Measurements from ENCODE around the gene HES3.
"Not testable (repeated sequence)": the region's sequence is repeated elsewhere in the genome, so short reads cannot be mapped to it uniquely, and the experiment has no call there.

The HES3 gene

DNA sequence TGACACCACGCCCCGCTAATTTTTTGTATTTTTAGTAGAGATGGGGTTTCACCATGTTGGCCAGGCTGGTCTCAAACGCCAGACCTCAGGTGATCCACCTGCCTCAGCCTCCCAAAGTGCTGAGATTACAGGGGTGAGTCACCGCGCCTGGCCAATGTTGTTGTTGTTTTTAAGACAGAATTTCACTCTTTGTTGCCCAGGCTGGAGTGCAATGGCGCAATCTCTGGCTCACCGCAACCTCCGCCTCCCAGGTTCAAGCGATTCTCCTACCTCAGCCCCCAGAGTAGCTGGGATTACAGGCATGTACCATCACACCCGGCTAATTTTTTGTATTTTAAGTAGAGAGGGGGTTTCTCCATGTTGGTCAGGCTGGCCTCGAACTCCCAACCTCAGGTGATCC lies 24.3 kb upstream of the HES3 start:
- DNase-seq, result not testable (repeated sequence)

DNA sequence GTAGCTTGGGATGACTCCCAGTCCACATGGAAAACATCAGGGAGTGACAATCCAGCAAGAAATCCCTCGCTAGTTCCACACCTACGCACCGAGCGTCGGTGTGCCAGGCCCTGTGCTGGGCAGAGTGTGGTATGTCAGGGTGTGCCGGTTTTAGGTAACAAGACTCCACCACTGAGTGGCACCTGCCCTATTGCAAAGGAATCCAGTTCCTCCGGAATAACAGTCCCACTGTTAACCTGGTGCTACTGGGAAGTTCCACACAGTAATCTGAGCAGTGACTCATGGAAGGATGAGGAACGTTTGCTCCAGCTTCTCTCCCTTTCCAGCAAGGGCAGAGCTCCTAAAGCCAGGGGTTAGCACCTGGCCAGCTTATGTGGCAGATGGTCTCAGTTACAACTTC lies 23.7 kb upstream of the HES3 start:
- no peak for DNase-seq

DNA sequence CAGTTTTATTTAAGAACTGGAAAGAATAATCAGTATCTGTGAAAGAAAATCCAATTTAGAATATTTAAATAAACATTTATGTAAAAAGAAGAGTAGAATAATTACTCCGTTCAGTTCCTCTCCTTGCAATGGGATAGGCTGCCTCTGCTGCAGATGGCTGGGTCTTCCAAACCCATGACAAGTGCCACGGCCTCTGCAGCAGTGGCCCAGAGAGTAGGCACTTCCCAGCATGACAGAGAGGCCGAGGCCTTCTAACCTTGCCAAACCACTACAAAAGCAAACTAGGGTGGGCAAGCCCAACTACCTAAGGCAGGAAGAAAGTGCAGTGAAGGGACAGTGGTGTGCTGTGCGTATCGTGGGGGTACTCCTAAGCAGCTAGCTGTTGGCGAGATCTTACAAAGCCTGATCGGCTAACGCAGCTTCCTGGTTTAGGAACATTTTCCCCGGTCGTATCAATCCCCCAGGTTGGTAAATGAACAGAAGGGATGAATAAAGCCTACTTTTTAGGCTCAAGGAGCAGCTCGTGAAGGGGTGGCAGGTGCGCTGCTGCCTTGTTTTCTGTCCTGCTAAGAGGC lies 22.7 kb upstream of the HES3 start:
- no peak for DNase-seq

DNA sequence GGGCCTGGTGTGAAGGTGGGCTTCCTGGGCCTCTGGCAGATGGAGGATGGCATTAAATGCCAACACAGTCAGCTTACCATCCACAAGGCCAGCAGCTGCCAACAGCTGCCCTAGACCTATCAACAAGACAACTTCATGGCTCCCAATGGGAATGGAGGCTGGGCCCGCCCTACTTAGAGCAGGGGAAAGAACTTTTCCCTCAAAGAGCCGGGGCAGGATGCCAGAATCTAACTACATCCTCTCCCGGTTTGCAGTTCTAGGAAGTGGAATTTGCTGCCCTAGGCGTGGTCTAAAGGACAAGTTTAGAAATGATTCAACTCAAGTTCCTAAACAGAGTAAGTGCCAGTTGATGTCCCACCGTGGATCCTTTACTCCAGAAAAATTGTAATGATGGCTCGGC lies 21.3 kb upstream of the HES3 start:
- DNase-seq, result no peak

DNA sequence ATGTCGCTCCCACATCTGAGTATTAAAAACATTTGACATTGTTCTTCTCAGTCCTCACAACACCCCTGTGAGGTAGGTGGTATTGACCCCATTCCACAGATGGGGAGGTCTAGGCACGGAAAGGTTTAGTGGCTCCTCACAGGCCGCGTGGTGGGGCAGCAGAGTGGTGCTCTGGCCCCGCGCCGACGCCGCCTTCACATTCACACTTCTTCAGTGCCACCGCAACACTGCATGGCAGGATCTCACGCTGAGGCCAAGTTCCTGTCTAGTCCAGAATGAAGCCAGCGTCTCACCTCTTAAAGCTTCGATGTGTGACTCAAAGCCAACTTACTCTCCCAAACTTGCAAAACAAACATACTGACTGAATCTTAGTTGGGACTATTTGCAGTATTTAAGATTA lies 20.4 kb upstream of the HES3 start:
- no peak for DNase-seq

DNA sequence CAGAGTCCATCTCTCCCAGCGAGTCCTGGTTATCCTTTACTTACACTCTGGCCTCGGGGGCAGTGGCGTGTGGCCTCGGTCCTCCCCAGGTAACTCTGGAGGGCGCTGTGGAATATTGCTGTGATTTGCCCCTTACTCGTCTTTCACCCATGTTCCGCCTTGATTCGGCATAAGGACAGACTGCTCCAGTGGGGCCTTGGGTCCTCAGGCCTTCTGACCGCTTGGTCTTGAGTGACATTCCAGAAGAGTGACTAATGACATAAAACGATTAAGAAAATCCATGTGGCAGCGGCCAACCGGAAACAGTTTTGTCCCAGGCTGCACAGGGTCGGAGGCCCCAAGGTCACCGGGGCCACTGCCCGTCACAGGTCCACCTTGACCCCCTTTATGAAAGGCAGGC lies 19.3 kb upstream of the HES3 start:
- no peak for DNase-seq

DNA sequence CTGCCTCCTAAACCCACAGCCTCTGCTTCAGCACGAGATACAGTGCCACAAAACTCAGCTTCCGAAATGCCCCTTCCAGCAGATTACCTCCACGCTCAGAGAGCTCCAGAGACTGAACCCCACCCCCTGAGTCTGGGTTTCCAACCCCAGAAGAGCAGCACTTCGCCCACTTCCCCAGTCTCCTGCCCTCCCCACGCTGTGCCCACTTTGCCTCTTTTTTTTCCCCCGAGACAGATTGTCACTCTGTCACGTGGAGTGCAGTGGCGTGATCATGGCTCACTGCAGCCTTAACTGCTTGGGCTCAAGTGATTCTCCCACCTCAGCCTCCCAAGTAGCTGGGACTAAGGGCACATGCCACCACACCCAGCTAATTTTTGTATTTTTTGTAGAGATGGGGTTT lies 18.3 kb upstream of the HES3 start:
- DNase-seq, result no peak

DNA sequence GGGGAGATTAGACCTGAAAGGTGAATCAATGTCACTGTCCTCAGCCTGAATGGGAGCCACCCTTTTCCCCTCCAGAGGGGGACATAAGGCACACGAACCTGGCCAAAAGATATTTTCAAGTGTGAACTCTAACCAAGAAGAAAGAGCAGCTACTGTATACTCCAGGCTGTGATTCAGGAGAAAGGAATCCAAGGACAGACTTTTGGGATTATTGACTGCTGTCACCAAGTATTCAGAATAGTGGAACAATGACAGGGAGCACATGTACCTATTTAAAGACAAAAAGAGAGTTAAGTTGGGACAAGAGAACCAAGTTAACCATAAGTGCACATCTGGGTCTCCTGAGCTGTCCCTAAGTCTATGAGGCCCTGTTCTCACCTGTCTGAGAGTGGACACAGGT lies 10.6 kb upstream of the HES3 start:
- DNase-seq, result no peak

DNA sequence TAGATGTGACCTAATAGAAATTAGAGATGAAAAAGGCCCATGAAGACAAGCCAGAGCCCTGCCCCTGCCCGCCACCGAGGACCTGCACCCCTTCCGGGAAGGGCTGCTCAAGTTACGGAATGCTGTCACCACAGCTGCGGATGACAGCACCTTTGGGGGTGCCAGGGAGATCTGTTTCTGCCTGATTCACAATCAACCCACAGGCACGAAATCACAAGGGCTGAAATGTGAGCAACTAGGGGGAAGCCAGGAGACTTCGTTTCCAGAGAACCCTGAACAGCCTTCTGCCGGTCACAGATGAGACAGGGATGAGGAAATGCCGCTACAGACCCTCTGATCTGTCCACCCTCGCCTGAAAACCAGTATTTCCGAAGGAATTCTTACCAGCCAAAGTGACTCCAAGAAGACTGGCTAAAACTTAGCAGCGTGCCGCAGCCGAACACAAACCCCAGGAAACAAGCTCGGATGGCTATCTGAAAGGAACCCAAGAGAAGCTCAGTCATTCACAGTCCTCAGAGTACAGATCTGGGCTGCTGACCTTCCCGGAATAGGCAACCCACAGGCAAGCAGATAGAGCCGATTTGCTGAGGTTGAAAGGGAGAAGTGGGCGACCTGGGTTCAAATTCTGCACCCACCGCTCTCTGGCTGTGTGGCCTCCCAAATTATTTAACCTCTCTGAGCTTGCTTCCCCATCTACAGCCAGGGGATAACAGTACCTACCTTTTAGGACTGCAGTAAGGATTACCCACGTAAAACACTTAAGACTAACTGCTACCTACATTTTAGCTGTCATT lies 9.3 kb upstream of the HES3 start:
- DNase-seq, result no peak

DNA sequence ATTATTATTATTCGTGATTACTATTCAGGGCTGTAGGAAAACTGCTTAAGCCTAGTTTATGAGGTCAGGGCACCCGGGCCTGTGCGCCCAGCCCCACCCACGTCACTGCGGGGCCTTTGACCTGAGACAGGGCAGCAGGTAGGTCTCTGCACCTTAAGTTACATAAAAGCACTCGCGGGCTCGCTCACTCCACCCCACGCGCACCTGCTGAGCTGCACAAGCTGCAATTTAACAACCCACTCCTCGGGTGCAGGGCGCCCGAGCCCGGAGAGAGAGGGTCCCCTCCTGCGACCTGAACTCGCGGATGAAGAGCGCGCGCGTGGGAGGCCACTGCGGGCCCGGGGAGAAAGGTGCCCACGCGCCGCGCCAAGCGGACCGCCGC lies 8.7 kb upstream of the HES3 start:
- DNase-seq, result no peak

DNA sequence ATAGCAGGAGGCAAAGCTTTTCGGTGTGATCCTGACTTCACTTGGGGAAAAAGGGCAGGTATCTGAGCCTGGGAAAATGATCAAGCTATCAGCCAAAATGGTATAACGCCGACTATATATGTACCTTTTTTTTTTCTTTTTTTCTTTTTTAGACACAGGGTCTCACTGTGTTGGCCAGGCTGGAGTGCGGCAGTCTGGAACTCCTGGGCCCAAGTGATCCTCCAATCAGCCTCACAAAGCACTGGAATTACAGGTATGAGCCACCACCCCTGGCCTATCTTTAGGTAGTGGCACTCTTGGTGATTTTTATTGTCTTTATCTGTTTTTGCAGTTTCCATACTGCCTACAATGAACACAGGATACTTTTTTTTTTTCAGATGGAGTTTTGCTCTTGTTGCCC lies 6.9 kb upstream of the HES3 start:
- DNase-seq, result no peak

DNA sequence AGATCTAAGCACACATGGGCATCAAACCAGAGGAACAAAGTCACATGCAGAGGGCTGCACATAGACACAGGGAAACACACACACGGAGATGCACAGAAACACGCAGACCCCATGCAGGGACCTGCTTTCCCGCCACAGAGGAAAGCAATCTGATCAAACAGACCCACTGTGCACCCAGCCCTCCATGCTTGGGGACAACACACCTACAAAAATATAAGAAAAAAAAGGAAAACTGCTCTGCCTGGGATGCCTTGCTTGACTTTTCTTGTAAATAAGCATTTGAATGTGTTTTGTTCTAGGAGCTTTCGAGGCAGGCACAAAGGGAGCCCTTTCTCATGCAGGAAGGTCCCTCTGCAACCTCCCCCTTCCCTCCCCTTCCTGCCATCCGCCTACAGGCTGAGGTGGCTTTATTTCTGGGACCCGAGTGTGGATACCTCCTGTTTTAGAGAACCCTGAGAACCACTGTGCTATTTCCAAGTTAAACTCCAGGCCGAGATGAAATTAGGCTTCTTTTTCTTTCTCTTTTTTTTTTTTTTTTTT lies 4.7 kb upstream of the HES3 start:
- DNase-seq, result no peak

DNA sequence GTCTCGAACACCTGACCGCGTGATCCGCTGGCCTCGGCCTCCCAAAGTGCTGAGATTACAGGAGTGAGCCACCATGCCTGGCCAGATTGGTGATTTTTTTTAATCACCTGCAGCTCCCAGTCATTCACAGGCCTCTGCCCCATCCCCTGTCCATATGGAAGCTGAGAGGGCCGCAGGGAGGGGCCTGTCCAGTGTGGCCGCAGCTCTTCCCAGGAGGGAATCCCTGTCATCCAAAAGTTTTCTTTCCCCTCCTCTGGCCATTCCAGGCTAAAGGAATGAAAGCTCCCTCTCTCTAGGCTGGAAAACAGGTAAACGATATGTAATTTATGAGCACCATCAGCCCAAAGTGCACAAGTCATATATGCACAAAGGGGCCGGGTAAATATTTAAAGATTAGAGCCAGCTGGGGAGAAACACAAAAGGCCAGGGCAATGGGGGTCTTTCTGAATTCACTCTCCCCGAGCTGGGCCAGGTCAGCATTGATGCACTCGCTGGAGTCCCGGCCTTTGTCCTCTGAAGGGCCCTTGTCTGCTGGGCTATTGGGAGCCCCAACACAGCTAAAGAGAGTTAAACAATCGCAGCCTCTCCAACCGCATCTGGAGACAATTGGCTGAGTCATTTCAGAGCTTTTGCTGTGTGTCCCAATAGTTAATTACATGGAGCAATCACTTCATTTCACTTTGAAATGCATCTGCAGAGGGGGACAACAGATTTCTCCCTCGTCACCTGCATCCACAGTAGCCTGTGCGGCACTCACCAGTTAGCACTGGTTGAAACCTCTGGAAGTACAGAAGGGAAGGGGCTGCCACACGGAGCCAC lies 3.8 kb upstream of the HES3 start:
- DNase-seq, result no peak

DNA sequence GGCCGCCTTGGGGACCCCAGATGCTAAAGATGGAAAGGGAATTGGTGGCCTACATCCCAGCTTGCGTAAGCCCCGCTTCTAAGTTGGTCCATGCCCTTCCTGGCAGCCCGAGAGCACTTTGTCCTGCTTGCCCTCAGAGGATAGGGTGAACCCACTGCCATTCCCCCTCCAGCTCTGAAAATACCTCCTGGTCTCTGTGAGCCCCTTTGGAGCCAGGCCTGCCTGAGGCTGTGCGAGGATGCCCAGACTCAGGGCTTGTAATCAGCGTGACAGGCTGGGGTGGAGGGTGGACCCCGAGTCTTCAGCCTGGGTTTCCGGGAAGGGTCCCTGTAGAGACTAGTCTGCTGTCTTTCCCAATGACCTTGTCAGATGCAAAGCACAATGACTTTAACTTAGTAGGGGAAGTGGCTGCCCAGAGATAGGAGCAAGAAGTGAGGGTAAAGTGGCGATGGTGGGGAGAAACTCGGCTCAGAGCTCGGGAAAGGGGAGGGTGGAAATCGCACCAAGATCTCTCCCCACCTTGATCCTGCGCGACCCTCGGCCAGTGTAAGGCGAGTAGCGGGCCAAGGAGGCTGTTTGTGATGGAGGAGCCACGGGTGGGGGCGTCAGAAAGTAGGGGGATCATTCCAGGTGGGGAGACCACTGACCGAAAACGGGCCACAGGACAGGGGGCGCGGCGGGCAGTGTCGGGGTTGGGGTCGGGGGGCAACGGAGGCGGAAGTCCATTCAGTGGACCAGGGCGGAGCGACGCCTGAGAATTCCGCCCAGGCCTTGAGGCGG lies 2.7 kb upstream of the HES3 start:
- no peak for DNase-seq

DNA sequence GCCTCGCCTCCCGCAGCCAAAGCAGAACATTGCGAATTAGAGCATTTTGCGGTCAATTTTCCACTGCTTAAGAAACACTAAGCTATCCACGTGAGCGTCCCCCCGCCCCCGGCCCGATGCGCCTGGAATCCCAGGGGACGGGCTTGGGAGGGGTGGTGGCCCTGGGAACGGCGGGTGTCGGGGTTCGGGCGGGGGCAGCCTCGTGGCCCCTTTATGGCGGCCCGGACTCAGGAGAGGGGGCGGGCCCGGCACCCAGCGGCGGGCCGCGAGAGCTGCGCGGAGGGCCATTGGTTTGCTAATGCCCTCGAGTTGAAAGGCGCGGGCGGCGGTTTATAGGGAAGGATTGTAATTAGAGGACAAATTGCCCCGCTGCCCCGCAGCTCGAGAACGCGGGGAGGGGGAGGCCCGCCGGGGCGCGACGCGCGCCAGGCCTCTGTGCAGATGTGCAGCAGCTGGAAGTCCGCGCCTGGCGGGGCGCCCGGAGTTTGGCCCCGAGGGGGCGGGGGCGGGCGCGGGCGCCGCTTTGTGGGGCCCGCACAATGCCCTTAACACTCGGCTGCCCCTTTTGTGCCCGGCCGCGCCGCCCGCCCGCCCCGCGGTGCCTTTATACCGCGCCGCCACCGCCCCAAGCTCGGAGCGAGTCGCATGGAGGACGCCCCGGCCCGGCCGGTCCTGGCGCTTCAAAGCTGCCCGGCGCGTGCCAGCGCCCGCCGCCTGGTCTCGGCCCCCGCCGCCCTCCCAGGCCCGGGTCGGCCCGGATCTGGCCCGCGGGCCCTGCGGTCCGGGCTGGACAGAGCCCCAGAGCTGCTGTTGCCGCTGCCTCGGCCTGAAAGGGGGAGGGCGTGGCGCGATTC lies 1.9 kb upstream of the HES3 start:
- DNase-seq, result no peak

DNA sequence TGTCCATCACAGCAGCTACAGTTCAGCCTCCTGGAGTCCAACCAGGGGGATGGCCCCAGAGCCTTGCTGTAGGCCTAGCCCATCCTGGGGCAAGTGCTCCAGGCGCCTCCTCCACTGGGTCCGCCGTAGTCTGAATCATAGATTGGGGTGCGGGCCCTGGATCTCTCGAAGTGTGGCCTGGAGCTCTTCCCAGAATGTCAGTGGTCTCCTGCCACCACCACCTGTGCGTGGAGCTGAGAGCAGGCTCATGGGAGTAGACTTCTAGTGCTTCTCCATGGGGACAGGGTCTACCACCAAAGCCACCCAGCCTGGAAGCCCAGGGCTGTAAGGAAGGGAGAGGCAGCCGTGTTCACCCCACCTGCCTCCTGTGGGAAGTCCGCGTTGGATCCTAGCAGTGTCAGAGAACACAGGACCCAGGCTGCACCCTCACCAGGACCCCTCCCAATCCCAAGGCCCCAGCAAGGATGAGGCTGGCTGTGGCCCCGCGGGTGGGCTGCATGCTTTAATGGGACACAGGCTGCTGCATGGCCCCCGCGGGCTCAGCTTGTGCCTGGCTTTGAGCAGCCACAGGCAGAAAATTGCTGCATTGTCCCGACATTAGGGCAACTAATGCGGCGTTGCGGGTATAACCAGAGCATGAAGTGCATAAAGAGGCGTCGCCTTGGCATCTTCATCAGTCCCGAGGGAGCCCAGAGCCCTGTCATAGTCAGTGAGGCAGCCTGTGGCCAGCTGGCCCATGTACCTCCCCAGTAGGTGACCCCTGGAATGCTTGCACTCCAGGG lies 735 bp upstream of the HES3 start:
- DNase-seq, result no peak

DNA sequence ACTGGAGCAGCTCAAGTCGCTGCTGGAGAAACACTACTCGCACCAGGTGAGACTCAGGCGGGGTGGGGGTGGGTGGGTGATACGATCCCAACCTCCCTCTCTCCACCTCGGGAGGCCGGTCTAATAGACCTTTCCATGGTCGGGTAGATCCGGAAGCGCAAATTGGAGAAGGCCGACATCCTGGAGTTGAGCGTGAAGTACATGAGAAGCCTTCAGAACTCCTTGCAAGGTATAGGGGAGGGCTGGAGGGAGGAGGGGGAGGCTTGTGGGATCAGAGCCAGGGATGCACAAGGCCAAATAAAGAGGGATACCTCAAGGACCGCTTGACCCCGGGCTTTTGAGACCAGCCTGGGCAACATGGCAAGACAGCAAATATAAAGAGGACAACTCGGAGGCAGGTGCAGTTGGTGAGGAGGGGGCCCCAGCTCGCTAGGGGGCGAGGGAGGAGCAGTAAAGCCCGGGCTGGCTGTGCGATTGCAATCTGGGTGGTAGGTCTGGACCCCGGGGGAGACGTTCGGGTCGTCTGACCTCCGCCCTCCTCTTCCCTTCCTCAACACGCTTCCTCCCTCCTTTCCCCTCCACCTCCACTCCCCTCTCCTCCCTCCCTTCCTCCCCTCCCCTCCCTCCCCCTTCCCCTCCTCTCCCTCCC lies 546 bp downstream of the HES3 start:
- DNase-seq, result no peak

DNA sequence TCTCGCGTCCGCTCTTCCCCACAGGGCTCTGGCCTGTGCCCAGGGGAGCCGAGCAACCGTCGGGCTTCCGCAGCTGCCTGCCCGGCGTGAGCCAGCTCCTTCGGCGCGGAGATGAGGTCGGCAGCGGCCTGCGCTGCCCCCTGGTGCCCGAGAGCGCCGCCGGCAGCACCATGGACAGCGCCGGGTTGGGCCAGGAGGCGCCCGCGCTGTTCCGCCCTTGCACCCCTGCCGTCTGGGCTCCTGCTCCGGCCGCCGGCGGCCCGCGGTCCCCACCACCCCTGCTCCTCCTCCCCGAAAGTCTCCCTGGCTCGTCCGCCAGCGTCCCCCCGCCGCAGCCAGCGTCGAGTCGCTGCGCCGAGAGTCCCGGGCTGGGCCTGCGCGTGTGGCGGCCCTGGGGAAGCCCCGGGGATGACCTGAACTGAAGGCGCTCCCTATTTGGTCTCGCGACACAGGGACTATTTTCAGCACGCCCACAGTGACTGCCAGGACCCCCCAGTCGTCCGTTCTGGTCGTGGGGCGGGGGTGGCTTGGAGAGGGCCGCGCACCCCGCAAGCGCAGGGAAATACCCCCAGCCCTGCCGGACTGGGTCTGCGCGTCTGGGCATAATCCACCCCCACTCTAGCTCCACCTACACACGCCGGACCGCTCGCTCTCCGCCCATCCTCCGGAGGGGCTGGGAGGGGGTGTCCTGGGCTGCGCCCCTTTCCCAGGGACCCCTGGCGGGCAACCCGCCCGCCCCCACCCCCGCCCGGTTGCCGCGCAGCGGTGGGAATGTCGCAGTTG lies 1.3 kb downstream of the HES3 start:
- DNase-seq, result peak; percentile 73

DNA sequence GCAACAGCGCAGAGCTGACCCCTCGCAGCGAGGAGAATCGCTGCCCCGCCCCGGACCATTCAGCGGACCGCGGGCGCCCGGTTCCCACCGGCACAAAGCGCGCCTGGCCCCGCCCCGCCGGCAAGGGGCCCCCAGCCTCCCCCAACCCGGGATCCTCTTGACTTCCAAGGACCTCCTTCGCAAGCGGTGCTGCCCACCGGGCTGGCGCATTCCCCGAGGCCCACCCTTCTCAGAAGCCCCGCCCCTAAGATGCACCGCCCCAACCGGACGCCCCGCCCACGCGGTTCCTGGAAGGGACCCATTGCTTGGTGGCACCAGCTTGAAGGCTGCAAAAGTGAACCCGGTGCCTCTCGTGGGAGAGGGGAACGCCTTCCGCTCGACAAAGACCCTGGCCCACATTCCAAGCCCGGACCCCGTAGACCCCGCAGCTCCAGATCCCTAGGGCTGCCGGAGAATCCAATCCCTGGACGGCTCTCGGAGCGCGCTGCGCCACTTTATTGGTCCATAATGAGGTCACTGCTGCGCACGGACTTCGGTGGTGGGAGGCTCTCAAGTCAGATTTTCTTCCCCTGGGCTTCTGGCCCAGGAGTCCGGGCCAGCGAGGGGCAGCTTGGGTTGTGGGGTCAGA lies 2.0 kb downstream of the HES3 start:
- DNase-seq, result no peak
